ENCODE measurements around the gene GZMA.
A peak's percentile ranks its signal among the peaks of the same experiment; 100 is the strongest.

GZMA gene

DNA sequence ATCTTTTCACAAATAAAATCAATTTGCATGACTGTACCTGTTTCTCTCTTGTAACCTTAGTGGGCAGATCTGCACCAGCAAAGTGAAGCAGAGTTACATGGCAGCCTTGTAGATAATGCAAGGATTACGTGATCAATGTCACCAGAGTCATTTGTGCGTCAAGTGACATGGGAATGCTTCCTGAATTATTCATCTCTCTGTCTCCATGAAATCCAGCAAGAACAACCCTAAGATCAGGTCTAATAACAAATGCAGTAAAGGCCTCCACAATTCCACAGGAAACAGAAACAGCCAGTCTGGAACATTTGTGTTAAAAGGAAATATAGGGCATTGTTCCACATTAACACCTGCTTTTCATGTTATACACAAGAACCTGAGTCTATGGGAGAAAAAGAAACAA lies 7.8 kb downstream of the GZMA start:
- DNase-seq (ENCODE audit: low read depth in 3 of 3), result no peak

- no peak for DNase-seq (ENCODE audit: low read depth in 3 of 3)
Observed at GRCh38 chr5:55113327-55113726, 10.9 kb downstream of the GZMA start.

DNA sequence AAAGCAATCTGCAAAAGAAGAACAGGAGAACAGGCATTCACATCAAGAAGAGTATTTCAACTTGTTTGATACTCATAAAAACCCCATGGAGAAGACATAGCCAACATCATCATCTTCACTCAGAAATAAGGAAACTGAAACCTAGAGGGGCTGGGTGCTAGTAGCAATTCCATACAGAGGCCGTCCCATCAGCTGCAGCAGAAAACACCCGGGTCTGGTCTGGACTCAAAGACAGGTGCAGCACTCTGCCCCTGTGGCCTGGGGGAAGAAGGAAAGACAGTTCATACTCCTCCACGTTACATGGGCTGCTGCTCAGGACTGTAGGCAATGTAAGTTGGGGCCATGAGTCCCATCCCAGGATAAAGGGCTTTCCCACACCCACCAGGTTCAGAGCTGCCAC lies 11.6 kb downstream of the GZMA start:
- DNase-seq (ENCODE audit: low read depth in 3 of 3), result no peak

GRCh38 chr5:55123365-55123764 lies 20.9 kb downstream of the GZMA start:
- DNase-seq (ENCODE audit: low read depth in 3 of 3), result no peak

- no peak for DNase-seq (ENCODE audit: low read depth in 3 of 3)
Observed at GRCh38 chr5:55134053-55134722, 31.7 kb downstream of the GZMA start.

- no peak for DNase-seq (ENCODE audit: low read depth in 3 of 3)
Observed at GRCh38 chr5:55136521-55136920, 34.1 kb downstream of the GZMA start.

GRCh38 chr5:55140908-55141665 lies 38.6 kb downstream of the GZMA start:
- no peak for DNase-seq (ENCODE audit: low read depth in 3 of 3)

- DNase-seq (ENCODE audit: low read depth in 3 of 3), result no peak
Observed at GRCh38 chr5:55141945-55142690, 39.7 kb downstream of the GZMA start.

GRCh38 chr5:55143624-55144023 lies 41.2 kb downstream of the GZMA start:
- no peak for DNase-seq (ENCODE audit: low read depth in 3 of 3)

DNA sequence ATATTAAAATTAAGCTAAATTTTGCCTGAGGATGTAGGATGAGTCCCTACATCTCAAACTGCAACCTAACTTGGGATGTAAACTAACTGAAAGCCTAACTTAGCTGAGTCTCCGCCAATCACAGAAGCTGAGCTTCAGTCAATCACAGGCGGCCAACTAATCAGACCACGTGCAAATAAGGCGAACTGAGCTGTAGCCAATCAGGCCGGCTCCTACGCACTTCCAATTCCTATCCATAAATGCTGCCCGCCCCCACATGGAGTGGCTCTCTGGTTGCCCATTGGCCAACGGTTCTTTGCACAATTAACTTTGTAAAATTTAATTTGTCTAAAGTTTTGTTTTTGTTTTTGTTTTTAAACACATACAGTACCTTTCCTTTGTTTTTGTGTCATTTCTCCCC lies 43.6 kb downstream of the GZMA start:
- no peak for DNase-seq (ENCODE audit: low read depth in 3 of 3)

DNA sequence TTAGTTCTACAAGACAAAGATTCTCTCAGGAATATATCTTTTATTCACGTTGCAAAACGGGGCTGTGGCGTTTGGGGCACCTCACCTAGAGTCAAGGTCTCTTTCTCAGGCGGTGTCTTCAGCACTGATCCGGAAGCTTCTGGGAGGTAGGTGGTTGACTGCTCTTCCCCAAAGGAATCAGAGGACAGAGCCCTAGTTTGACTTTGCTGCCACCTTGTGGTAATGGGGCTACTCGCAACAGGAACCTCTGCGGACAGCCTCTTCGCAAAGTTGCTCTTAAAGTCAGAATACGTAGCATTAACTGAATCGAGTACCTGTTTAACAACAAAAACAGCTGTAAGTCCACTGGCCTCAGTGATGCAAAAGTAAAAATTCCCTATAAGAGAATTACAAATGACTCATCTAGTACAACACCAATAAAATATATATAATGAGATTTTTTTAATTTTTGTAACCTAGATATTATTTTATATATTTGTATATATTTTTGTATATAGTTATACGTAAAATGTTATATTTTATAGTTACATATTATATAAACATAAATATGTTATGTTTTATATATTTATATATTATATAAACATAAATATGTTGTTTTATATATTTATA lies 44.2 kb downstream of the GZMA start:
- peak; percentile 60 to 70 (median 68) for DNase-seq (ENCODE audit: low read depth in 3 of 3)

- DNase-seq (ENCODE audit: low read depth in 3 of 3), result no peak
Observed at GRCh38 chr5:55149308-55149795, 46.9 kb downstream of the GZMA start.

GRCh38 chr5:55151923-55152842 lies 49.7 kb downstream of the GZMA start:
- no peak for DNase-seq (ENCODE audit: low read depth in 3 of 3)

DNA sequence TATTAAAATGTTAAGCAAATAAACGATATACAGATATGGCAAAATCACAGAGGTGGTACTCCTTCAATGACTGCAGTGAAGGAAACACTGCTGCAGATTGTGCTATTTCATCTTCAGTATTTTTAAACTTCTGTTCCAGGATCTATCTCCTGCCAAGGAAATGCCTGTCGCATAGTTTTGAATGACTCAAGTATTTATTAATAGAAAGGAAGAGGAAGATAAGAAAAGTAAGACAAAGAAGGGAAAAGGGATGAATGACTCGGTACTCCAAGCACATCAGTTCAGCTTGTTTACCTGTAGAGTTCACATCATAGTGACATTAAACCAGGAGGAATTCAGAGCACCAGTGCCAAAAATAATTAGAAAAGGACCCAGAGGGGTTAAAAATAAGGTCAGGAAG lies 52.4 kb downstream of the GZMA start:
- DNase-seq (ENCODE audit: low read depth in 3 of 3), result no peak
